Fibroblast of the aortic adventitia (primary cell): Measurements from ENCODE around the gene UBE2E2. TPM values are rescaled to one million over a fixed set of nuclear protein-coding genes. Genes with fewer than 3 reads are reported as not detected.
"Not testable (repeated sequence)": the region's sequence is repeated elsewhere in the genome, so short reads cannot be mapped to it uniquely, and the experiment has no call there.

Experiments used
- DNase-seq: peaks from one replicate; pipeline ENCODE4 v3.0.0-alpha.2; 2010; ENCODE audit warnings: low read depth
- H3K4me3 ChIP-seq: 2 replicates; pipeline ENCODE4 v1.5.1; 2011; ENCODE audit warnings: low read depth, mild to moderate bottlenecking, control low read depth, low read length, moderate library complexity
- CTCF ChIP-seq: IDR thresholded peaks from 2 replicates; pipeline ENCODE4 v1.5.1; 2011; ENCODE audit warnings: mild to moderate bottlenecking, low read length, control low read depth, inconsistent platforms; ENCODE audit not compliant: insufficient read depth
- total RNA-seq: library from RNA; depleted of rRNA; stranded (reverse); fragments of >200 nt; gene quantifications from 2 replicates; pipeline ENCODE4 v1.2.3, GENCODE V29; 2012; ENCODE audit warnings: low replicate concordance

The UBE2E2 gene
- total RNA-seq, 1 donor, result 49.1 TPM

GRCh38 chr3:23325466-23326065 lies 122.4 kb downstream of the UBE2E2 start:
- DNase-seq, result no peak
- H3K4me3 ChIP-seq, result no peak overlapping the region
- TF ChIP-seq CTCF, result no peak

DNA sequence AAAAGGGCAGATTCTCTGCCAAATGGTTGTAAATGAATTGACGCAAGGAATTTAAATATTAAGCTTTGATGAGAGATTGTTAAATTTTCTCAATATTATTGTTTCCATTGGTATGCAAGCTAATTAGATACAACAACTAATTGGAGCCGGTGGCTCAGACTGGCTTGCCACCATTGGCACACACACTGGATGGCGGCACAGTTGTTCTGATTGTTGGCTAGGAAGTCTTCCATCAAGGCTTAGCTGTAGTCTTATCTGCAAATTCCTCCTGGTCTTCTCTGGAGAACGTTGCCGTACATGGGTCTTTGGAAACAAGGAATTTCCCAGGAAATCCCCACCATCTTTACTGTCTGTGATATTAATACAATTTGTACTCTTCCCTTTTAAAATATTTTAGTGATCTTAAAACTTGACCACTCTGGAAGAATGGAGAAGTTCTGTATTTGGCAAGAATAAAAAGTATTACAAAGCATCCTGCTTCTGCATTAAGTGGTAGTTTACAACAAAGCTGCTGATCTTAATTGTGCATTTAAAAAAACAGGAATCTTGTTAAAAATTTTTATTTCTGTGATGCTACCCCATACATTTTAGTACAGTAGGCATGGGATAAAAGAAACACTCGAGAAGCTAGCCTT lies 126.5 kb downstream of the UBE2E2 start:
- no peak overlapping the region for H3K4me3 ChIP-seq
- no peak for TF ChIP-seq CTCF
- no peak for DNase-seq

GRCh38 chr3:23330568-23330967 lies 127.4 kb downstream of the UBE2E2 start:
- H3K4me3 ChIP-seq, result no peak overlapping the region
- no peak for DNase-seq
- TF ChIP-seq CTCF, result no peak

DNA sequence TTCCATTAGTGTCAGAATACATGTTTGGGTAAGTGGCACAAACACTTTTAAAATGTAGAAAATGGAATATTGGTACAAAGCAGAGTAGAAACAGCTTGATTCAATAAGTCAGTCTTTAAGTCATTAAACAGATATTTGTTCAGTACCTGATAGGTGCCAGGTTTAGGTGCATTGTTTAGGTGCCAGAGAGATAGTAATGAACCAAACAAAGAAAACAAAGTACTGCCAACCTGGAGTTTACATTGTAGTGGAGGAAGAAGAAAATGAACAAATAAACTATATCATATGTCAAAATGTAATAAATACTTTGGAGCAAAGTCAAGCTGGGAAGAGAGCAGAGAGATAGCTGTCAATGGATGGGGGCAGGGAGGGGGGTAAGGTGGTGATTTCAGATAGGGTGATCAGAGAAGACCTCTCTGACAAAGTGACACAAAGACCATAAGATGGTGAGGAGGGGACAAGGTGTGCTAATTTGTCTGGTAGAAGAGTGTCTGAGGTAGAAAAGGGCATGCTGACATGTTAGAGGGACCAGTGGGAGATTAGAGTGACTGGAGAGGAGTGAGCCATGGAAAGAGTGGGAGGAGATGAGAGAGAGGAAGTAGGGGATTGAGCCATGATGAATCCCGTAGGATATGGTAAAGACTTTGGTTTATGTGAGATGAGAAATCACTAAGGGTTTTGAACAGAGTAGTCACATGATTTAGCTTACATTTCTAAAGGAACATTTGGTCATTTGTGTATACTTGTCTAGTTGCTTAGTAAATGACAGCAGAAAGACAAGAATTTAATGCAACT lies 128.2 kb downstream of the UBE2E2 start:
- no peak overlapping the region for H3K4me3 ChIP-seq

DNA sequence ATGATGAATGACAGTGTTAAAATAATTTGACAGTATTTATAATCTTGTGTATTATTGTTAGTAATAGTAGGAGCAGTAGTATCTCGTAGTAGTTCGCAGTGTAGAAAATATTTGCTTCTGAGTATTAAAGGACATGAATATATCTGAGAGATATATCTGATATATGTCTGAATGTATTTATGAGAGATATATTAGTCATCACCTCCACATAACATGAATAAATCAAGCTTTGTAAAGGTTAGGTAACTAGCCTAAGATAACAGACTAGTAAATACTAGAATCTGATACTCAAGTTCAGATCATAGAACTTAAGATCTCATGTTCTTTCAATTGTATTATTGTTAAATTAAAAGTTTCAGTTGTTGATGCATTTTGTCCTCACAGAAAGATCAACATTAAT lies 130.5 kb downstream of the UBE2E2 start:
- H3K4me3 ChIP-seq, result no peak overlapping the region
- no peak for DNase-seq
- no peak for TF ChIP-seq CTCF

More for the DNA sequence above, 128.2 kb downstream of the UBE2E2 start:
- TF ChIP-seq CTCF, result no peak
- no peak for DNase-seq

GRCh38 chr3:23336853-23337252 lies 133.7 kb downstream of the UBE2E2 start:
- DNase-seq, H3K4me3 ChIP-seq: not testable (repeated sequence)

DNA sequence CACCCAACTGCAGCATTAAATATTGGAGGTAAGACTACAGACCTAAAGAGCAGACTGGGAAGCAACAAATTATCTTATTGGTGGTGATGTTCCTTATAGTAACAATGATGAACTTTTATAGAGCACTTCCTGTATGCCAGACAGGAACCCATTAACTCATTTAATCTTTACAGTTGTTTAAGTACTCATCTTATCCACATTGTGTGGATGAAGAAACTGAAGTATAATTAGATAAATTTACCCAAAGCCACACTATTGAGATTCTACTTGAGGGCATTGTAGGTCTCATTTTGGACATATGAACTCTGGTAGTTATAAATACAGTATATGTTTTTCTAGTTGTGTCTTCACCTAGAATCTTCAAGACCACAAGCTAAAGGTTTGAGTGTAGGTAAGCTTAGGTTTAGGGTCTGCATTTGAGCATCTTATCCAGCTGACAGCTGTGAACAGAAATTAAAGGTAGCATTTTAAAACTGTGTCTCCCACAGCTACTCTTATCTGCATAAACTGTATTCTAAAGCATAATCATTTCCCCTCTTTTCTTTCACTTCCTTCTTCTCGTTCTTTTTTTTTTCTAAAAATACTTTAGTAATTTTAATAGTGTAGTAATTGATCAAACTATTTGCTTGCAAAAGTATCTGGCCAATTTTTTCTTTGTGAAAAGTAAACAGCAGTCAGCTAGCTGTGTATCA lies 138.2 kb downstream of the UBE2E2 start:
- no peak overlapping the region for H3K4me3 ChIP-seq
- no peak for TF ChIP-seq CTCF
- no peak for DNase-seq
